ENCODE data around the gene NANP. TPM values are rescaled to one million over a fixed set of nuclear protein-coding genes. Genes with fewer than 3 reads are reported as not detected.

NANP gene
- total and polyA plus RNA-seq, 4 donors, result 2.4 to 7.3 (median 4.4) TPM

DNA sequence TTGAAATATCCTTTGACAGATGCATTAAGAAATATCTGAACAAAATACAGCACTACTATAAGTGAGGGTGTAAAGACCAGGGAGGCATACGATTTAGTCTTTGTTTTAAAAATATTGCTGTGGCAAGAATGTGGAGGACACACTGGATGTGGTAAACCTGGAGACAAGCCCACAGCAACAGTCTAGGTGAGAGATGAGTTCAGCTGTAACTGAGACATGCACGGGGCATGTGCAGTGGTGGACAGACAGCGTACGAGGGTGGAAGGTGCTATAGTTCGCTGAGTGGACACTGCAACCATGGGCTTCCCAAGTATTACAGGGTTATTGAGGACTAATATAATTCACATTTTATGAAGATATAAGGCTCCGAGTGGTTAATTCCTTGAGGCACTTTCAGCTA is 1.8 kb downstream of the NANP start:
- Histone ChIP-seq H3K27me3 (ENCODE audit: control insufficient read depth in 3 of 3, insufficient read depth in 3 of 3, low read length in 2 of 3) (no peaks in the 10 kb centered on the region), H3K4me3 (no peak overlapping the region), H3K36me3 (ENCODE audit: control insufficient read depth in 4 of 4, insufficient read depth in 4 of 4, low read length in 4 of 4) (peaks cover 0 to 3% (median 0%) of the 10 kb centered on the region in 4 donors), H3K9ac (ENCODE audit: insufficient read depth in 1 of 2, low read length in 2 of 2) (no peak overlapping the region), H3K9me3 (ENCODE audit: control insufficient read depth in 4 of 4, insufficient read depth in 3 of 4, low read length in 3 of 4) (no peaks in the 10 kb centered on the region), H3K27ac (ENCODE audit: low read depth in 1 of 2, low read length in 1 of 2) (no peak overlapping the region), H3K4me1 (ENCODE audit: control insufficient read depth in 5 of 5, insufficient read depth in 5 of 5, low read length in 5 of 5) (peaks cover 0 to 9% (median 6%) of the 10 kb centered on the region in 5 donors)
- ATAC-seq (ENCODE audit: insufficient read depth, low FRiP score) (no peak), DNase-seq (no peak)
- TF ChIP-seq, protein P1, sequence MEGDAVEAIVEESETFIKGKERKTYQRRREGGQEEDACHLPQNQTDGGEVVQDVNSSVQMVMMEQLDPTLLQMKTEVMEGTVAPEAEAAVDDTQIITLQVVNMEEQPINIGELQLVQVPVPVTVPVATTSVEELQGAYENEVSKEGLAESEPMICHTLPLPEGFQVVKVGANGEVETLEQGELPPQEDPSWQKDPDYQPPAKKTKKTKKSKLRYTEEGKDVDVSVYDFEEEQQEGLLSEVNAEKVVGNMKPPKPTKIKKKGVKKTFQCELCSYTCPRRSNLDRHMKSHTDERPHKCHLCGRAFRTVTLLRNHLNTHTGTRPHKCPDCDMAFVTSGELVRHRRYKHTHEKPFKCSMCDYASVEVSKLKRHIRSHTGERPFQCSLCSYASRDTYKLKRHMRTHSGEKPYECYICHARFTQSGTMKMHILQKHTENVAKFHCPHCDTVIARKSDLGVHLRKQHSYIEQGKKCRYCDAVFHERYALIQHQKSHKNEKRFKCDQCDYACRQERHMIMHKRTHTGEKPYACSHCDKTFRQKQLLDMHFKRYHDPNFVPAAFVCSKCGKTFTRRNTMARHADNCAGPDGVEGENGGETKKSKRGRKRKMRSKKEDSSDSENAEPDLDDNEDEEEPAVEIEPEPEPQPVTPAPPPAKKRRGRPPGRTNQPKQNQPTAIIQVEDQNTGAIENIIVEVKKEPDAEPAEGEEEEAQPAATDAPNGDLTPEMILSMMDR (IDR thresholded peaks at IDR 0.05; ENCODE audit: control extremely low read depth, extremely low read depth), result no peak
- 94 to 96% methylated on average over 6 of the region's 6 CpGs for WGBS, 2 donors

DNA sequence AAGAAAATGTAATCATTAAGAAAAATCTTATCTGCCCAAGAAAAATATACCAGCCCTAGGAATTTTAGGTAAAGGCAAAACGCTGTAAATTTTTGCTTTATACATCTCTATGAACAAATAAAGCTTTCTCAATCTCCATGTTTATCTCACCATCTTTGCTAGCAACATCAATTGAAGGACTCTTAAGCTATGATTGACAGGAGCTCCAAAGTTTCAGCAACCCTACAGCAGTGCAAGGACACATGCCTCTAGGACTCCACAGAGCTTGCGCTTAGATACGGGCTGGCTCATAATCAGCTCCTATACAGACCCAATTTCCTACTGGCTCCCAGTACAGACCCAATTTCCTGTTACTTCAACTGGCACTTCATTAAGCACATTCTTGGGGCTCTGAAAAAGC is 4.3 kb downstream of the NANP start:
- H3K4me1 ChIP-seq (ENCODE audit: control insufficient read depth in 5 of 5, insufficient read depth in 5 of 5, low read length in 5 of 5), result peaks cover 0 to 8% (median 6%) of the 10 kb centered on the region in 5 donors
- DNase-seq (no peak), ATAC-seq (ENCODE audit: insufficient read depth, low FRiP score) (no peak)
- no peak overlapping the region for H3K4me3 ChIP-seq
- H3K27me3 ChIP-seq (ENCODE audit: control insufficient read depth in 3 of 3, insufficient read depth in 3 of 3, low read length in 2 of 3), result no peaks in the 10 kb centered on the region
- no peaks in the 10 kb centered on the region for H3K9me3 ChIP-seq (ENCODE audit: control insufficient read depth in 4 of 4, insufficient read depth in 3 of 4, low read length in 3 of 4)
- WGBS, 2 donors, result 72 to 74% methylated on average over 3 of the region's 3 CpGs
- H3K27ac ChIP-seq (ENCODE audit: low read depth in 1 of 2, low read length in 1 of 2), result no peak overlapping the region
- peaks cover 0 to 13% (median 0%) of the 10 kb centered on the region in 4 donors for H3K36me3 ChIP-seq (ENCODE audit: control insufficient read depth in 4 of 4, insufficient read depth in 4 of 4, low read length in 4 of 4)
- TF ChIP-seq, protein P1 (IDR thresholded peaks at IDR 0.05; ENCODE audit: control extremely low read depth, extremely low read depth), result no peak
- no peak overlapping the region for H3K9ac ChIP-seq (ENCODE audit: insufficient read depth in 1 of 2, low read length in 2 of 2)

DNA sequence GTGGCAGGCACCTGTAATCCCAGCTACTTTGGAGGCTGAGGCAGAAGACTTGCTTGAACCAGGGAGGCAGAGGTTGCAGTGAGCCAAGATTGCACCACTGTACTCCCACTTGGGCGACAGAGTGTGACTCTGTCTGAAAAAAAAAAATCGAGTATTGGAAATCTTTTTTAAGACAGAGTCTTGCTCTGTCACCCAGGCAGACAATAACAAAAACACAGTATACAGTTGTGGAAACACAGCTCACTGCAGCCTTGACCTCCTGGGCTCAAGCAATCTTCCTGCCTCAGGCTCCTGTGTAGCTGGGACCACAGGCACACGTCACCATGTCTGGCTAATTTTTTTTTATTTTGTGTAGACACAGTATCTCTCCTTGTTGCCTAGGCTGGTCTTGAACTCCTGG is 15.0 kb downstream of the NANP start:
- peaks cover 0 to 6% (median under 1%) of the 10 kb centered on the region in 4 donors for H3K36me3 ChIP-seq (ENCODE audit: control insufficient read depth in 4 of 4, insufficient read depth in 4 of 4, low read length in 4 of 4)
- DNase-seq (no peak), ATAC-seq (ENCODE audit: insufficient read depth, low FRiP score) (no peak)
- TF ChIP-seq, protein P1 (IDR thresholded peaks at IDR 0.05; ENCODE audit: control extremely low read depth, extremely low read depth), result no peak
- no peak overlapping the region for H3K4me3 ChIP-seq
- H3K4me1 ChIP-seq (ENCODE audit: control insufficient read depth in 5 of 5, insufficient read depth in 5 of 5, low read length in 5 of 5), result no peaks in the 10 kb centered on the region
- 86 to 88% methylated on average over 3 of the region's 3 CpGs for WGBS, 2 donors
- no peak overlapping the region for H3K9ac ChIP-seq (ENCODE audit: insufficient read depth in 1 of 2, low read length in 2 of 2)
- H3K27ac ChIP-seq (ENCODE audit: low read depth in 1 of 2, low read length in 1 of 2), result no peak overlapping the region
- peaks cover 0 to 2% (median 0%) of the 10 kb centered on the region in 4 donors for H3K9me3 ChIP-seq (ENCODE audit: control insufficient read depth in 4 of 4, insufficient read depth in 3 of 4, low read length in 3 of 4)
- no peaks in the 10 kb centered on the region for H3K27me3 ChIP-seq (ENCODE audit: control insufficient read depth in 3 of 3, insufficient read depth in 3 of 3, low read length in 2 of 3)

DNA sequence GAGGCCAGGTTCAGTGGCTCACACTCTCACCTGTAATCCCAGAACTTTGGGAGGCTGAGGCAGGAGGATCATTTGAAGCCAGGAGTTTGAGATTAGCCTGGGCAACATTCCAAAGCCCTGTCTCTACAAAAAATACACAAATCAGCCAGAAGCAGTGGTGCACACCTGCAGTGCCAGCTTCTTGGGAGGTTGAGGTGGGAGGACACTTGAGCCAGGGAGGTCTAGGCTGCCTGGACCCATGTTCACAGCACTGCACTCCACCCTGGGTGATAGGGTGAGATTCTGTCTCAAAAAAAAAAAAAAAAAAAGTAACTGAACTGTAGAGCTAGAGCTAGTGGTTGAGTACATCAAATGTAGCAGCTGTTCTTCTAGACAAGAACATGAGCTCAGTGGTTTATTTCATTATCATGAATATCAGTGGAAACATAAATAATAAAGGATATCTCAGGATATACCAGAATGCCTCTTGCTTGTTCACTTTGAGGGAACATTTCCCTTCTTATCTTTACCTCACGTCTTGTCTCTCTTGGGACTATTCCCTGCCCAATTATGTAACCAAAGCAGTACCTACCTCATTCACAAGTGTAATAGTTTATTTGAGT is 17.6 kb downstream of the NANP start:
- WGBS, 2 donors, result 51 to 67% methylated on average over 1 of the region's 1 CpG
- no peak for ATAC-seq (ENCODE audit: insufficient read depth, low FRiP score)

More for the DNA sequence above, 17.6 kb downstream of the NANP start:
- Histone ChIP-seq H3K4me1 (ENCODE audit: control insufficient read depth in 5 of 5, insufficient read depth in 5 of 5, low read length in 5 of 5) (no peaks in the 10 kb centered on the region), H3K27ac (ENCODE audit: low read depth in 1 of 2, low read length in 1 of 2) (no peak overlapping the region), H3K27me3 (ENCODE audit: control insufficient read depth in 3 of 3, insufficient read depth in 3 of 3, low read length in 2 of 3) (no peaks in the 10 kb centered on the region), H3K9me3 (ENCODE audit: control insufficient read depth in 4 of 4, insufficient read depth in 3 of 4, low read length in 3 of 4) (no peaks in the 10 kb centered on the region), H3K9ac (ENCODE audit: insufficient read depth in 1 of 2, low read length in 2 of 2) (no peak overlapping the region), H3K4me3 (no peak overlapping the region), H3K36me3 (ENCODE audit: control insufficient read depth in 4 of 4, insufficient read depth in 4 of 4, low read length in 4 of 4) (no peaks in the 10 kb centered on the region)
- no peak for DNase-seq
- TF ChIP-seq, protein P1 (IDR thresholded peaks at IDR 0.05; ENCODE audit: control extremely low read depth, extremely low read depth), result no peak
